SK-N-SH treated with all-trans-retinoic acid at 6 μM for 48 hours (cell line): ENCODE data around the gene ENGASE.

Experiments
- ATAC-seq: fragments of 200-7000 bp; cut with Tn5 transposase; 3 replicates; pipeline ENCODE4 v1.9.1; 2020; ENCODE audit warnings: mild to moderate bottlenecking, moderate library complexity
- ARNTL ChIP-seq: fragments of 450-650 bp; formaldehyde crosslinking; IDR thresholded peaks from 2 replicates; pipeline ENCODE4 v1.5.0; 2020; ENCODE audit warnings: low read depth, mild to moderate bottlenecking, moderate library complexity, borderline replicate concordance
- BACH2 ChIP-seq: fragments of 250-450 bp; sonication (Bioruptor Pico); IDR thresholded peaks from 2 replicates; pipeline ENCODE4 v1.9.0; 2021; ENCODE audit warnings: mild to moderate bottlenecking, borderline replicate concordance
- CREB5 ChIP-seq: fragments of 250-450 bp; sonication (Bioruptor Pico); IDR thresholded peaks from 2 replicates; pipeline ENCODE4 v1.5.1; 2020; ENCODE audit warnings: low read depth, mild to moderate bottlenecking, moderate library complexity
- CSDC2 ChIP-seq: fragments of 250-450 bp; sonication (Bioruptor Pico); IDR thresholded peaks from 2 replicates; pipeline ENCODE4 v1.5.0; 2020; ENCODE audit warnings: mild to moderate bottlenecking, moderate library complexity
- ESRRG ChIP-seq: fragments of 250-450 bp; sonication (Bioruptor Pico); IDR thresholded peaks from 2 replicates; pipeline ENCODE4 v1.6.1; 2021; ENCODE audit warnings: mild to moderate bottlenecking
- GLIS3 ChIP-seq: fragments of 250-450 bp; sonication (Bioruptor Pico); IDR thresholded peaks from 2 replicates; pipeline ENCODE4 v1.5.0; 2020; ENCODE audit warnings: mild to moderate bottlenecking, moderate library complexity
- ISL1 ChIP-seq: fragments of 250-450 bp; sonication (Bioruptor Pico); IDR thresholded peaks from 2 replicates; pipeline ENCODE4 v2.1.2; 2022; ENCODE audit warnings: mild to moderate bottlenecking, moderate library complexity
- OSR1 ChIP-seq: fragments of 250-450 bp; sonication (Bioruptor Pico); IDR thresholded peaks from 2 replicates; pipeline ENCODE4 v1.8.0; 2022; ENCODE audit warnings: moderate library complexity, mild to moderate bottlenecking, inconsistent platforms
- PATZ1 ChIP-seq: fragments of 250-450 bp; sonication (Bioruptor Pico); IDR thresholded peaks from 2 replicates; pipeline ENCODE4 v1.8.0; 2020; ENCODE audit warnings: mild to moderate bottlenecking, moderate library complexity, borderline replicate concordance
- POU6F1 ChIP-seq: fragments of 250-450 bp; sonication (Bioruptor Pico); IDR thresholded peaks from 2 replicates; pipeline ENCODE4 v1.8.0; 2021; ENCODE audit warnings: low read depth, mild to moderate bottlenecking, moderate library complexity, borderline replicate concordance
- PPARA ChIP-seq: fragments of 250-450 bp; sonication (Bioruptor Pico); IDR thresholded peaks from 2 replicates; pipeline ENCODE4 v1.5.0; 2020; ENCODE audit warnings: mild to moderate bottlenecking, borderline replicate concordance
- RARB ChIP-seq: fragments of 250-450 bp; sonication (Bioruptor Pico); IDR thresholded peaks from 2 replicates; pipeline ENCODE4 v1.8.0; 2021; ENCODE audit warnings: mild to moderate bottlenecking, moderate library complexity
- SNAI2 ChIP-seq: fragments of 250-450 bp; sonication (Bioruptor Pico); IDR thresholded peaks from 2 replicates; pipeline ENCODE4 v1.5.0; 2020; ENCODE audit warnings: mild to moderate bottlenecking, moderate library complexity
- TCF4 ChIP-seq: fragments of 250-450 bp; sonication (Bioruptor Pico); IDR thresholded peaks from 2 replicates; pipeline ENCODE4 v1.8.0; 2021; ENCODE audit warnings: mild to moderate bottlenecking, moderate library complexity, borderline replicate concordance
- TOX ChIP-seq: fragments of 250-450 bp; sonication (Bioruptor Pico); IDR thresholded peaks from 2 replicates; pipeline ENCODE4 v1.8.0; 2021; ENCODE audit warnings: mild to moderate bottlenecking, moderate library complexity, borderline replicate concordance
- ZC3H10 ChIP-seq: fragments of 250-450 bp; sonication (Bioruptor Pico); IDR thresholded peaks from 2 replicates; pipeline ENCODE4 v1.5.1; 2021; ENCODE audit warnings: mild to moderate bottlenecking, moderate library complexity
- ZFP3 ChIP-seq: fragments of 250-450 bp; sonication (Bioruptor Pico); IDR thresholded peaks from 2 replicates; pipeline ENCODE4 v1.5.0; 2020; ENCODE audit warnings: mild to moderate bottlenecking, moderate library complexity
- ZFP30 ChIP-seq: fragments of 450-650 bp; formaldehyde crosslinking; IDR thresholded peaks from 2 replicates; pipeline ENCODE4 v1.5.0; 2022; ENCODE audit warnings: mild to moderate bottlenecking, moderate library complexity
- ZNF565 ChIP-seq: fragments of 450-650 bp; formaldehyde crosslinking; conservative IDR thresholded peaks from 2 replicates; pipeline ENCODE4 v1.5.0; 2020; ENCODE audit warnings: low read depth, mild to moderate bottlenecking, moderate library complexity
- ZNF70 ChIP-seq: fragments of 450-650 bp; formaldehyde crosslinking; IDR thresholded peaks from 2 replicates; pipeline ENCODE4 v1.5.0; 2020; ENCODE audit warnings: mild to moderate bottlenecking, moderate library complexity
- ZNF8 ChIP-seq: fragments of 450-650 bp; formaldehyde crosslinking; IDR thresholded peaks from 2 replicates; pipeline ENCODE4 v1.5.0; 2020; ENCODE audit warnings: mild to moderate bottlenecking, moderate library complexity

Gene ENGASE

GRCh38 chr17:79125503-79125902, 50.9 kb downstream of the ENGASE start:
- TF ChIP-seq PPARA (CRISPR knock-in tag) = no peak
- TF ChIP-seq BACH2 = no peak
- TF ChIP-seq TOX (CRISPR knock-in tag) = no peak
- TF ChIP-seq OSR1 (CRISPR knock-in tag) = no peak
- TF ChIP-seq ZC3H10 (CRISPR knock-in tag) = no peak
- no peak for TF ChIP-seq ZNF565 (CRISPR knock-in tag)
- no peak for TF ChIP-seq RARB (CRISPR knock-in tag)
- no peak for TF ChIP-seq ZFP30 (CRISPR knock-in tag)
- no peak for TF ChIP-seq ISL1
- TF ChIP-seq CSDC2 (CRISPR knock-in tag) = no peak
- no peak for TF ChIP-seq PATZ1
- no peak for TF ChIP-seq ARNTL
- ATAC-seq = peak; percentile 66

- ATAC-seq = peak; percentile 65
These were observed 51.5 kb downstream of the ENGASE start for GRCh38 chr17:79126139-79126538.

GRCh38 chr17:79127534-79128135, 53.0 kb downstream of the ENGASE start:
- no peak for ATAC-seq
- TF ChIP-seq ARNTL (no peak), ESRRG (no peak), BACH2 (no peak), CREB5 (CRISPR knock-in tag) (no peak), ZNF70 (CRISPR knock-in tag) (no peak), CSDC2 (CRISPR knock-in tag) (no peak), ISL1 (no peak), ZFP30 (CRISPR knock-in tag) (no peak), RARB (CRISPR knock-in tag) (no peak), OSR1 (CRISPR knock-in tag) (no peak), PATZ1 (no peak), ZFP3 (CRISPR knock-in tag) (no peak), GLIS3 (no peak)

More at GRCh38 chr17:79126139-79126538, 51.5 kb downstream of the ENGASE start:
- TF ChIP-seq OSR1 (CRISPR knock-in tag) = no peak
- TF ChIP-seq PATZ1 = no peak
- no peak for TF ChIP-seq SNAI2
- no peak for TF ChIP-seq PPARA (CRISPR knock-in tag)
- no peak for TF ChIP-seq CSDC2 (CRISPR knock-in tag)
- TF ChIP-seq ZNF70 (CRISPR knock-in tag) = no peak
- no peak for TF ChIP-seq BACH2
- no peak for TF ChIP-seq POU6F1 (CRISPR knock-in tag)
- TF ChIP-seq TCF4 = no peak
- no peak for TF ChIP-seq ARNTL
- no peak for TF ChIP-seq ZNF8 (CRISPR knock-in tag)
- TF ChIP-seq ZFP30 (CRISPR knock-in tag) = no peak
- TF ChIP-seq ZFP3 (CRISPR knock-in tag) = no peak
- TF ChIP-seq GLIS3 = no peak
- no peak for TF ChIP-seq RARB (CRISPR knock-in tag)
- TF ChIP-seq CREB5 (CRISPR knock-in tag) = no peak
